HL-60 (cell line): ENCODE data around the gene TBCK.

Experiments used
- POLR2AphosphoS5 ChIP-seq: IDR thresholded peaks from 2 replicates; pipeline ENCODE4 v1.6.1; 2012; ENCODE audit warnings: low read depth
- TF ChIP-seq, protein P1 (sequence below): IDR thresholded peaks from one replicate; pipeline ENCODE4 v1.5.1; 2011; ENCODE audit warnings: low read length, control low read depth, inconsistent platforms; ENCODE audit not compliant: insufficient read depth

DNA sequence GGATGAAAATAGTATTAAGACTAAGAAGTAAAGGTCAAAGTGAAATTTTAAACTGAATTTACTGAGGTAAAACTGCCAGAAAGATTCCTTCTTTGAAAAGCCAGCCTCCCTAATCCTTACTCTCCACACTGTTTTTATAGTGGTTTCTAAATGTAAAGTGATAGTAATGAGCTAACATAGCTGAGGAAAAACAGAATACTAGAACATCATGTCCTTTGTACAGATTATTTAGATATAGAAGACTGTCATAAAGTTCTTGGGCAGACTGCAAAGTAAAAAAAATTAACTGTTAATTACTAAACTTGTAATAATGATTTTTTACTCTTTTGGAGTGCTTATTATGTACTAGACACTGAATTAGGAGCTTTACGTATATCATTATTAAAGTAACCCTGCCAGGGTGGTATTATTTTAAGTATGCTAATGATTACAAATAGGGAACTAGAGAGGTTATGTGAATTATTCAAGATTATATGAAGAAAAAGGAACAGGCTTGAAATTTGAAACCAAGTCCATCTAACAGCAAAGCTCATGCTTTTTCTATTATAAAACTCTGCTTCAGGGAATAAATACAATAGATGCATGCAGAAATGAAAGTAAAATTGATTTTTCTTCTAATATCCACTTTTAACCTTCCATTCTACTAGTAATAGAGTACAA, 150.5 kb downstream of the TBCK start:
- TF ChIP-seq, protein P1, sequence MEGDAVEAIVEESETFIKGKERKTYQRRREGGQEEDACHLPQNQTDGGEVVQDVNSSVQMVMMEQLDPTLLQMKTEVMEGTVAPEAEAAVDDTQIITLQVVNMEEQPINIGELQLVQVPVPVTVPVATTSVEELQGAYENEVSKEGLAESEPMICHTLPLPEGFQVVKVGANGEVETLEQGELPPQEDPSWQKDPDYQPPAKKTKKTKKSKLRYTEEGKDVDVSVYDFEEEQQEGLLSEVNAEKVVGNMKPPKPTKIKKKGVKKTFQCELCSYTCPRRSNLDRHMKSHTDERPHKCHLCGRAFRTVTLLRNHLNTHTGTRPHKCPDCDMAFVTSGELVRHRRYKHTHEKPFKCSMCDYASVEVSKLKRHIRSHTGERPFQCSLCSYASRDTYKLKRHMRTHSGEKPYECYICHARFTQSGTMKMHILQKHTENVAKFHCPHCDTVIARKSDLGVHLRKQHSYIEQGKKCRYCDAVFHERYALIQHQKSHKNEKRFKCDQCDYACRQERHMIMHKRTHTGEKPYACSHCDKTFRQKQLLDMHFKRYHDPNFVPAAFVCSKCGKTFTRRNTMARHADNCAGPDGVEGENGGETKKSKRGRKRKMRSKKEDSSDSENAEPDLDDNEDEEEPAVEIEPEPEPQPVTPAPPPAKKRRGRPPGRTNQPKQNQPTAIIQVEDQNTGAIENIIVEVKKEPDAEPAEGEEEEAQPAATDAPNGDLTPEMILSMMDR: no peak
- no peak for TF ChIP-seq POLR2AphosphoS5
